ENCODE data around the gene DLL3. TPM values are rescaled to one million over a fixed set of nuclear protein-coding genes. Genes with fewer than 3 reads are reported as not detected.
"Not testable (repeated sequence)": the region's sequence is repeated elsewhere in the genome, so short reads cannot be mapped to it uniquely, and the experiment has no call there.

DLL3 gene
- total and polyA plus RNA-seq, 2 experiments from 2014 or later = 9.8 to 15.6 TPM

DNA sequence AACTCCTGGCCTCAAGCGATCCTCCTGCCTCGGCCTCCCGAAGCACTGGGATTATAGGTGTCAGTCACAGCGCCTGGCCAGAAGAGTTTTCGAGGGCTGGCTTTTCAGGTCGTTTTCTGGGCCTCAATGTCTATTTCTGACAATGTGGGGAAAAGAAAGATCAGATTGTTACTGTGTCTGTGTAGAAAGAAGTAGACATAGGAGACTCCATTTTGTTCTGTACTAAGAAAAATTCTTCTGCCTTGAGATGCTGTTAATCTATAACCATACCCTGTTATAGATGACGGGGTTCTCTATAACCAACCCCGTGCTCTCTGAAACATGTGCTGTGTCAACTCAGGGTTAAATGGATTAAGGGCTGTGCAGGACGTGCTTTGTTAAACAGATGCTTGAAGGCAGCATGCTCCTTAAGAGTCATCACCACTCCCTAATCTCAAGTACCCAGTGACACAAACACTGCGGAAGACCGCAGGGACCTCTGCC is 19.4 kb upstream of the DLL3 start:
- H3K4me1 ChIP-seq (ENCODE audit: insufficient read depth) = peaks cover 12% of the 10 kb centered on the region
- Mint-ChIP-seq H3K4me1 (peaks cover 26% of the 10 kb centered on the region), H3K27ac (peak overlapping the region; percentile 98; the same call in 1 of the 2 replicates), H3K27me3 (ENCODE audit: insufficient read depth, low read depth, poor library complexity) (peaks cover 12% of the 10 kb centered on the region), H3K4me3 (peak overlapping the region; percentile 96; the same call in 1 of the 3 replicates), H3K36me3 (ENCODE audit: low read depth) (peaks cover 55% of the 10 kb centered on the region)
- peak overlapping the region; percentile 43; the same call in 1 of the 2 replicates for H2AFZ ChIP-seq
- not testable (repeated sequence) for H4K20me1 ChIP-seq (replicated peaks; ENCODE audit: insufficient read depth); H3K9me2 ChIP-seq (ENCODE audit: insufficient read depth); H3K9me3 Mint-ChIP-seq; H3K27me3 ChIP-seq (ENCODE audit: insufficient read depth); H3K27ac ChIP-seq (ENCODE audit: low read depth); H3K4me3 ChIP-seq; DNase-seq (ENCODE audit: low spot score); ATAC-seq; H3K4me2 ChIP-seq
- peaks cover 26% of the 10 kb centered on the region for H3F3A ChIP-seq (replicated peaks; ENCODE audit: low read depth)
- peaks cover 13% of the 10 kb centered on the region for H3K36me3 ChIP-seq (ENCODE audit: insufficient read depth)
- peaks cover 23% of the 10 kb centered on the region for H3K79me2 ChIP-seq (replicated peaks; ENCODE audit: insufficient read depth)

DNA sequence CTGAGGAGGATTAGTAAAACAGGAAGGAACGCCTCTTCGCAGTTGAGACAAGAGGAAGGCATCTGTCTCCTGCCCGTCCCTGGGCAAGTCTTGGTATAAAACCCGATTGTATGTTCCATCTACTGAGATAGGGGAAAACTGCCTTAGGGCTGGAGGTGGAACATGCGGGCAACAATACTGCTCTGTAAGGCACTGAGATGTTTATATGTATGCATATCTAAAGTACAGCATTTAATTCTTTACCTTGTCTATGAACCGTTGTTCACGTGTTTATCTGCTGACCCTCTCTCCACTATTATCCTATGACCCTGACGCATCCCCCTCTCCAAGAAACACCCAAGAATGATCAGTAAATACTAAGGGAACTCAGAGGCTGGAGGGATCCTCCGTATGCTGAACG is 18.8 kb upstream of the DLL3 start:
- DNase-seq (ENCODE audit: low spot score) = no peak
- Histone ChIP-seq H3K79me2 (replicated peaks; ENCODE audit: insufficient read depth) (peaks cover 26% of the 10 kb centered on the region), H3K27ac (ENCODE audit: low read depth) (peak overlapping the region; percentile 82), H3K4me1 (ENCODE audit: insufficient read depth) (peaks cover 12% of the 10 kb centered on the region), H3K36me3 (ENCODE audit: insufficient read depth) (peaks cover 12% of the 10 kb centered on the region; the same call in 1 of the 2 replicates), H3K4me3 (peak overlapping the region; percentile 98), H3K27me3 (ENCODE audit: insufficient read depth) (no peaks in the 10 kb centered on the region), H3K9me2 (ENCODE audit: insufficient read depth) (no peaks in the 10 kb centered on the region), H3K4me2 (peak overlapping the region; percentile 76), H4K20me1 (replicated peaks; ENCODE audit: insufficient read depth) (peaks cover 5% of the 10 kb centered on the region), H2AFZ (peak overlapping the region; percentile 44; the same call in 1 of the 2 replicates), H3F3A (replicated peaks; ENCODE audit: low read depth) (peaks cover 23% of the 10 kb centered on the region)
- Mint-ChIP-seq H3K27ac (peak overlapping the region; percentile 98), H3K27me3 (ENCODE audit: insufficient read depth, low read depth, poor library complexity) (peaks cover 10% of the 10 kb centered on the region), H3K4me3 (peak overlapping the region; percentile 96), H3K36me3 (ENCODE audit: low read depth) (peaks cover 52% of the 10 kb centered on the region), H3K4me1 (peaks cover 20% of the 10 kb centered on the region), H3K9me3 (no peaks in the 10 kb centered on the region)
- ATAC-seq = no peak
- no peak for TF ChIP-seq ZNF114 (CRISPR knock-in tag; IDR thresholded peaks at IDR 0.05)
- TF ChIP-seq STAT1 (IDR thresholded peaks at IDR 0.05; ENCODE audit: unreplicated experiment) = no peak
- TF ChIP-seq, protein P1, sequence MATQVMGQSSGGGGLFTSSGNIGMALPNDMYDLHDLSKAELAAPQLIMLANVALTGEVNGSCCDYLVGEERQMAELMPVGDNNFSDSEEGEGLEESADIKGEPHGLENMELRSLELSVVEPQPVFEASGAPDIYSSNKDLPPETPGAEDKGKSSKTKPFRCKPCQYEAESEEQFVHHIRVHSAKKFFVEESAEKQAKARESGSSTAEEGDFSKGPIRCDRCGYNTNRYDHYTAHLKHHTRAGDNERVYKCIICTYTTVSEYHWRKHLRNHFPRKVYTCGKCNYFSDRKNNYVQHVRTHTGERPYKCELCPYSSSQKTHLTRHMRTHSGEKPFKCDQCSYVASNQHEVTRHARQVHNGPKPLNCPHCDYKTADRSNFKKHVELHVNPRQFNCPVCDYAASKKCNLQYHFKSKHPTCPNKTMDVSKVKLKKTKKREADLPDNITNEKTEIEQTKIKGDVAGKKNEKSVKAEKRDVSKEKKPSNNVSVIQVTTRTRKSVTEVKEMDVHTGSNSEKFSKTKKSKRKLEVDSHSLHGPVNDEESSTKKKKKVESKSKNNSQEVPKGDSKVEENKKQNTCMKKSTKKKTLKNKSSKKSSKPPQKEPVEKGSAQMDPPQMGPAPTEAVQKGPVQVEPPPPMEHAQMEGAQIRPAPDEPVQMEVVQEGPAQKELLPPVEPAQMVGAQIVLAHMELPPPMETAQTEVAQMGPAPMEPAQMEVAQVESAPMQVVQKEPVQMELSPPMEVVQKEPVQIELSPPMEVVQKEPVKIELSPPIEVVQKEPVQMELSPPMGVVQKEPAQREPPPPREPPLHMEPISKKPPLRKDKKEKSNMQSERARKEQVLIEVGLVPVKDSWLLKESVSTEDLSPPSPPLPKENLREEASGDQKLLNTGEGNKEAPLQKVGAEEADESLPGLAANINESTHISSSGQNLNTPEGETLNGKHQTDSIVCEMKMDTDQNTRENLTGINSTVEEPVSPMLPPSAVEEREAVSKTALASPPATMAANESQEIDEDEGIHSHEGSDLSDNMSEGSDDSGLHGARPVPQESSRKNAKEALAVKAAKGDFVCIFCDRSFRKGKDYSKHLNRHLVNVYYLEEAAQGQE (IDR thresholded peaks at IDR 0.05; ENCODE audit: unreplicated experiment) = no peak
- TF ChIP-seq EZH2 (IDR thresholded peaks at IDR 0.05; ENCODE audit: low read depth, unreplicated experiment) = no peak
- TF ChIP-seq ZNF331 (CRISPR knock-in tag; IDR thresholded peaks at IDR 0.05; ENCODE audit: low read depth) = no peak
- no peak for TF ChIP-seq NANOG (IDR thresholded peaks at IDR 0.05; ENCODE audit: borderline replicate concordance)
- TF ChIP-seq, protein P2, sequence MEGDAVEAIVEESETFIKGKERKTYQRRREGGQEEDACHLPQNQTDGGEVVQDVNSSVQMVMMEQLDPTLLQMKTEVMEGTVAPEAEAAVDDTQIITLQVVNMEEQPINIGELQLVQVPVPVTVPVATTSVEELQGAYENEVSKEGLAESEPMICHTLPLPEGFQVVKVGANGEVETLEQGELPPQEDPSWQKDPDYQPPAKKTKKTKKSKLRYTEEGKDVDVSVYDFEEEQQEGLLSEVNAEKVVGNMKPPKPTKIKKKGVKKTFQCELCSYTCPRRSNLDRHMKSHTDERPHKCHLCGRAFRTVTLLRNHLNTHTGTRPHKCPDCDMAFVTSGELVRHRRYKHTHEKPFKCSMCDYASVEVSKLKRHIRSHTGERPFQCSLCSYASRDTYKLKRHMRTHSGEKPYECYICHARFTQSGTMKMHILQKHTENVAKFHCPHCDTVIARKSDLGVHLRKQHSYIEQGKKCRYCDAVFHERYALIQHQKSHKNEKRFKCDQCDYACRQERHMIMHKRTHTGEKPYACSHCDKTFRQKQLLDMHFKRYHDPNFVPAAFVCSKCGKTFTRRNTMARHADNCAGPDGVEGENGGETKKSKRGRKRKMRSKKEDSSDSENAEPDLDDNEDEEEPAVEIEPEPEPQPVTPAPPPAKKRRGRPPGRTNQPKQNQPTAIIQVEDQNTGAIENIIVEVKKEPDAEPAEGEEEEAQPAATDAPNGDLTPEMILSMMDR (conservative IDR thresholded peaks at IDR 0.05; ENCODE audit: low read depth in 2 of 2) = no peak
- no peak for TF ChIP-seq JUNB (IDR thresholded peaks at IDR 0.05; ENCODE audit: unreplicated experiment)
- TF ChIP-seq EZH2phosphoT487 (IDR thresholded peaks at IDR 0.05; ENCODE audit: unreplicated experiment) = no peak
- TF ChIP-seq POLR2AphosphoS5 (IDR thresholded peaks at IDR 0.05; ENCODE audit: low read depth) = no peak
- no peak for TF ChIP-seq CREB1 (CRISPR knock-in tag; IDR thresholded peaks at IDR 0.05; ENCODE audit: low read depth)
- TF ChIP-seq, protein P3, sequence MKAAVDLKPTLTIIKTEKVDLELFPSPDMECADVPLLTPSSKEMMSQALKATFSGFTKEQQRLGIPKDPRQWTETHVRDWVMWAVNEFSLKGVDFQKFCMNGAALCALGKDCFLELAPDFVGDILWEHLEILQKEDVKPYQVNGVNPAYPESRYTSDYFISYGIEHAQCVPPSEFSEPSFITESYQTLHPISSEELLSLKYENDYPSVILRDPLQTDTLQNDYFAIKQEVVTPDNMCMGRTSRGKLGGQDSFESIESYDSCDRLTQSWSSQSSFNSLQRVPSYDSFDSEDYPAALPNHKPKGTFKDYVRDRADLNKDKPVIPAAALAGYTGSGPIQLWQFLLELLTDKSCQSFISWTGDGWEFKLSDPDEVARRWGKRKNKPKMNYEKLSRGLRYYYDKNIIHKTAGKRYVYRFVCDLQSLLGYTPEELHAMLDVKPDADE (IDR thresholded peaks at IDR 0.05) = no peak
